ENCODE measurements around the gene EFNB2.

DNA sequence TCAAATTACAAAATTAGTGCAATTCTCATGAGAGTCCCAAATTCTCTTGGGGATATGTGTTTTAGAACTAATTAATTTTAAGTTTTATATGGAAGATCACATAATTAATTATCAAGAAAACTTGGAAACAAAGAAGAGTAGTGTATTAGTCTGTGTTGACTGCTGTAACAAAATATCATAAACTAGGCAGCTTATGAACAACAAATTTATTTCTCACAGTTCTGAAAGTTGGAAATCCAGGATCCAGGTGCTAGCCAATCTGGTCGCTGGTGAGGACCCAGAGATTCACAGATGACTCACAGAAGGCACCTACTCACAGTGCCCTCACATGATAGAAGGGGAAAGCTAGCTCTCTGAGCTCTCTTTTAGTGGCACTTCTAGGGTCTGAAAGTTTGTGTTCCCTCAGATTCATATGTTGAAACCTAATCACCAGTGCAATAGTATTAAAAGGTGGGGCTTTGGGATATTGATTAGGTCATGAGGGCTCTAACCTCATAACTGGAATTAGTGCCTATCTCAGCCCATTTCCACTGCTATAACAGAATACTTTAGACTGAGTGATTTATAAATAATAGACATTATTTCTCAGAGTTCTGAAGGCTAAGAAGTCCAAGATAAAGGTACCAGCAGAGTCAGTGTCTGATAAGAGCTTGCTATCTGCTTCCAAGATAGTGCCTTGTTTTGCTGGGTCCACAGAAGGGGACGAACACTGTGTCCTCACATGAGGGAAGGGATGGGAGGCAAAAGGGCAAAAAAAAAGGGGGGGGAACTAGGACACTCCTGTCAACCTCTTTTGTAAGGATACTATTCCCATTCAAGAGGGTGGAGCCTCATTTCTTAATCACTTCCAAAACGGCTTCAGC is 34.0 kb upstream of the EFNB2 start:
- TF ChIP-seq, protein P1, sequence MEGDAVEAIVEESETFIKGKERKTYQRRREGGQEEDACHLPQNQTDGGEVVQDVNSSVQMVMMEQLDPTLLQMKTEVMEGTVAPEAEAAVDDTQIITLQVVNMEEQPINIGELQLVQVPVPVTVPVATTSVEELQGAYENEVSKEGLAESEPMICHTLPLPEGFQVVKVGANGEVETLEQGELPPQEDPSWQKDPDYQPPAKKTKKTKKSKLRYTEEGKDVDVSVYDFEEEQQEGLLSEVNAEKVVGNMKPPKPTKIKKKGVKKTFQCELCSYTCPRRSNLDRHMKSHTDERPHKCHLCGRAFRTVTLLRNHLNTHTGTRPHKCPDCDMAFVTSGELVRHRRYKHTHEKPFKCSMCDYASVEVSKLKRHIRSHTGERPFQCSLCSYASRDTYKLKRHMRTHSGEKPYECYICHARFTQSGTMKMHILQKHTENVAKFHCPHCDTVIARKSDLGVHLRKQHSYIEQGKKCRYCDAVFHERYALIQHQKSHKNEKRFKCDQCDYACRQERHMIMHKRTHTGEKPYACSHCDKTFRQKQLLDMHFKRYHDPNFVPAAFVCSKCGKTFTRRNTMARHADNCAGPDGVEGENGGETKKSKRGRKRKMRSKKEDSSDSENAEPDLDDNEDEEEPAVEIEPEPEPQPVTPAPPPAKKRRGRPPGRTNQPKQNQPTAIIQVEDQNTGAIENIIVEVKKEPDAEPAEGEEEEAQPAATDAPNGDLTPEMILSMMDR (IDR thresholded peaks at IDR 0.05): no peak
- no peak for TF ChIP-seq POLR2AphosphoS5 (IDR thresholded peaks at IDR 0.05)
